GM19035 (cell line): ENCODE results near the gene DOK5.

ENCODE experiments used
- ATAC-seq: cut with Tn5 transposase; IDR thresholded peaks from one replicate; pipeline ENCODE4 v1.9.1; 2021; ENCODE audit not compliant: unreplicated experiment

The DOK5 gene

GRCh38 chr20:54680872-54681619 is 205.7 kb downstream of the DOK5 start:
- ATAC-seq = no peak

- no peak for ATAC-seq
These were observed 206.5 kb downstream of the DOK5 start for GRCh38 chr20:54681869-54682268.

GRCh38 chr20:54688476-54688875 is 213.1 kb downstream of the DOK5 start:
- no peak for ATAC-seq

- no peak for ATAC-seq
These were observed 214.9 kb downstream of the DOK5 start for GRCh38 chr20:54690323-54690722.

GRCh38 chr20:54691327-54691726 is 215.9 kb downstream of the DOK5 start:
- no peak for ATAC-seq

- no peak for ATAC-seq
These were observed 216.9 kb downstream of the DOK5 start for GRCh38 chr20:54692168-54692887.

- ATAC-seq = no peak
These were observed 219.1 kb downstream of the DOK5 start for GRCh38 chr20:54694516-54694915.

- no peak for ATAC-seq
These were observed 223.0 kb downstream of the DOK5 start for GRCh38 chr20:54698373-54698772.
